ENCODE measurements around the gene GPS1. TPM values are rescaled to one million over a fixed set of nuclear protein-coding genes. Genes with fewer than 3 reads are reported as not detected.
"Not testable (repeated sequence)": the region's sequence is repeated elsewhere in the genome, so short reads cannot be mapped to it uniquely, and the experiment has no call there.

Gene GPS1
- total RNA-seq, 1 donor from 2014 or later, result 64.7 TPM

DNA sequence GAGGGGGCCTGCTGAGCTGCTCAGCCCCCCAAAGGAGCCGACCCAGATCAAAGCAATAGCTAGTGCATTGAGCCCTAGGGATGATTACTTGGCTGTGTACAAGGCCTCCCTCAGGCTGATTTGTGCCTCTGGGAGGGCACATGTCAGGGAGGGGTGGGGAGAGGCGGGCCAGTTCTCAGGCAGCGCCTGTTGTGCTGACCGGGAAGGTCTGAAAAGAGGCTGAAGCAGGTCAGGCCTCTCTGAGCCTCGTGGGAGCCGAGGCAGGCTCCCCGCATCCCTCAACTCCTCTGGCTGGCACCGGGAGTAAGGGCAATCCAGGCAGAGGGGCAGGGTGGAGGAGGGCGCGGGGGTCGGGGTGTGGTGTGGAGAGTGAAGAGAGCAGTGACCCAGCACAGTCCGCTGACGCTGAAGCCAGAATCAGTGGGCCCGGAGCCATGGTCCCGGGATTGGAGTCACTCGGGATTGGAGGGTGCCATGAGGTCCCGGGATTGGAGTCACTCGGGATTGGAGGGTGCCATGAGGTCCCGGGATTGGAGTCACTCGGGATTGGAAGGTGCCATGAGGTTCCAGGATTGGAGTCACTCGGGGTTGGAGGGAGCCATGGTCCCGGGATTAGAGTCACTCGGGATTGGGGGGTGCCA, 17.2 kb upstream of the GPS1 start:
- Histone ChIP-seq H3K36me3 (ENCODE audit: control insufficient read depth in 3 of 3, insufficient read depth in 3 of 3, low read length in 3 of 3) (peaks cover 0 to 8% (median 7%) of the 10 kb centered on the region in 3 donors), H3K4me1 (ENCODE audit: control insufficient read depth in 3 of 3, insufficient read depth in 3 of 3, low read length in 3 of 3) (peaks cover 17 to 45% (median 44%) of the 10 kb centered on the region in 3 donors), H3K27me3 (ENCODE audit: control insufficient read depth in 3 of 3, insufficient read depth in 3 of 3, low read length in 3 of 3) (peaks cover 6 to 18% (median 7%) of the 10 kb centered on the region in 3 donors), H3K9ac (ENCODE audit: low read depth in 1 of 3, low read length in 3 of 3) (peak overlapping the region in 1 of 3 donors; percentile 3), H3K9me3 (ENCODE audit: control insufficient read depth in 3 of 3, low read length in 3 of 3) (no peaks in the 10 kb centered on the region), H3K4me3 (ENCODE audit: low read length in 3 of 3) (no peak overlapping the region), H3K27ac (ENCODE audit: low read depth, low read length) (no peak overlapping the region)

DNA sequence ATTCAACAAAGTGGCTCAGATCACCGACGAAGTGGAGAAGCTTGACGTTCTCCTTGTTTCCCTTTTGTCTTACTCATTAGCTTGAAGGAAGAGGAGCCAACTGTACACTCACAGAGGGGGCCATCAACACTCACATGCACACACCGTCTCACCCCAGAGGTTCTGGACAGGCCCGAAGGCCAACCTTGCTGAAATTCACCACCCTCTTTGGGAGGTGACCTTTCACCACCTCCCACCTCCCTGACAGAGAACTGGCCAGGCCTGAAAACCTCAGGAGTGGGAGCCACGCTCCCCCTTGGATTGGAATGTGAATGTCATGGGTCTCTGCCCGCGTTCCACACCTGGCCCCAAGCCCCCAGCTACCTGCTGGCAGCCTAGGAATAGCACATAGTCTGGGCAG, 16.2 kb upstream of the GPS1 start:
- peaks cover 14 to 35% (median 34%) of the 10 kb centered on the region in 3 donors for H3K4me1 ChIP-seq (ENCODE audit: control insufficient read depth in 3 of 3, insufficient read depth in 3 of 3, low read length in 3 of 3)
- peaks cover 0 to 8% (median 7%) of the 10 kb centered on the region in 3 donors for H3K36me3 ChIP-seq (ENCODE audit: control insufficient read depth in 3 of 3, insufficient read depth in 3 of 3, low read length in 3 of 3)
- peaks cover 6 to 18% (median 7%) of the 10 kb centered on the region in 3 donors for H3K27me3 ChIP-seq (ENCODE audit: control insufficient read depth in 3 of 3, insufficient read depth in 3 of 3, low read length in 3 of 3)
- H3K4me3 ChIP-seq (ENCODE audit: low read length in 3 of 3), result peak overlapping the region in 1 of 3 donors; percentile 88
- H3K9me3 ChIP-seq (ENCODE audit: control insufficient read depth in 3 of 3, low read length in 3 of 3), result no peaks in the 10 kb centered on the region
- peak overlapping the region; percentile 51 to 93 (median 92) for H3K9ac ChIP-seq (ENCODE audit: low read depth in 1 of 3, low read length in 3 of 3)
- H3K27ac ChIP-seq (ENCODE audit: low read depth, low read length), result no peak overlapping the region

DNA sequence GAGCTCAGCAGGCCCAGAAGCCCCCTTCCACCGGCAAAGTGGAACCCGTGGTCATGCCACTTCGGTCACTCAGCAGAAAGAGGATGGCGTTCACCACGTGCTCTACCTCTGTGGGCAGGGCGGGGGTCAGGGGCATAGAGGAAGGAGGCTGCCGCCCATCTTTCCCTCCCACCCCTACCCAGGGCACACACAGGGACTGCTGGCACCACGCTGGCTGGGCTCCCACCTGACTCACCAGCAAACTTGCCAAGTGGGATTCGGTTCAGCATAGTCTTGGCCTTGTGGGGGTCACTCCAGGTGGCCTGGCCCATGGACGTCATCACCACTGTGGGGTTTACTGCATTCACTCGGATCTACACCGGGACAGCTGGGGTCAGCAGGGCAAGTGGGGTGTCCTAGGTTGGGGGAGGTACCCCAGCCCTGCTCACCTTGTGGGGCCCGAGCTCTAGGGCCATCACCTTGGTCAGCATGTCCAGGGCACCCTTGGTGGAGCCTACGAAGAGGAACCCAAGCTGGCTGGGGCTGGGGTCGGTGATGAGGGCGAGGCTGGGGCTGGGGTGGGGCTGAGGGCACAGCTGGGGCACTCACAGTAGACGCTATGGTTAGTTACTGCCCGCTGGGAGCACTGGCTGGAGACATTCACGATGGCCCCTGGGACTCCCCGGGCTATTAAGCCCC, 15.6 kb upstream of the GPS1 start:
- Histone ChIP-seq H3K27me3 (ENCODE audit: control insufficient read depth in 3 of 3, insufficient read depth in 3 of 3, low read length in 3 of 3) (peaks cover 6 to 18% (median 7%) of the 10 kb centered on the region in 3 donors), H3K4me3 (ENCODE audit: low read length in 3 of 3) (peak overlapping the region; percentile 78 to 91 (median 88)), H3K9me3 (ENCODE audit: control insufficient read depth in 3 of 3, low read length in 3 of 3) (no peaks in the 10 kb centered on the region), H3K36me3 (ENCODE audit: control insufficient read depth in 3 of 3, insufficient read depth in 3 of 3, low read length in 3 of 3) (peaks cover 0 to 8% (median 7%) of the 10 kb centered on the region in 3 donors), H3K4me1 (ENCODE audit: control insufficient read depth in 3 of 3, insufficient read depth in 3 of 3, low read length in 3 of 3) (peaks cover 14 to 29% (median 28%) of the 10 kb centered on the region in 3 donors), H3K27ac (ENCODE audit: low read depth, low read length) (peak overlapping the region; percentile 96), H3K9ac (ENCODE audit: low read depth in 1 of 3, low read length in 3 of 3) (peak overlapping the region; percentile 73 to 93 (median 92))

DNA sequence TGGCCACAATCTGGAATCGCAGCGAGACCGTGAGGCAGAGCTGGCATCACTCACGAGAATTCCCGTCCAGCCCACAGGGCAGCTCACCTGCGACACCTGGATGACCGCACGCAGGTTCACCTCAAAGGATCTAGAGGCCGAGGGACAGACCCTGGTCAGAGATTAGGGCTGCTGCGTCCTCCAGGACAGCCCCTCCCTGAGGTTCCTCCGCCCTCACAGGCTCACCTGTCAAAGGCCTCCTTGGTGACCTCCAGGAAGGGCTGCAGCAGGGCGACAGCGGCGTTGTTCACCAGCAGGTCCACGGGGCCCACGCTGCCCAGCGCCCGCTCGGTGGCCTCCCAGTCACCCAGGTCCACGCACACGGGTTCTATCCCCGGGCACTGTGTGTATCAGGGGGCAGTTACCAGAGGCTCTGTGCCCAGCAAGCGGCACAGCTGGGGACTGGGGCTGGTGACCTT, 15.0 kb upstream of the GPS1 start:
- Histone ChIP-seq H3K4me3 (ENCODE audit: low read length in 3 of 3) (peak overlapping the region; percentile 78 to 91 (median 88)), H3K36me3 (ENCODE audit: control insufficient read depth in 3 of 3, insufficient read depth in 3 of 3, low read length in 3 of 3) (peaks cover 0 to 8% (median 7%) of the 10 kb centered on the region in 3 donors), H3K4me1 (ENCODE audit: control insufficient read depth in 3 of 3, insufficient read depth in 3 of 3, low read length in 3 of 3) (peaks cover 14 to 29% (median 28%) of the 10 kb centered on the region in 3 donors), H3K9me3 (ENCODE audit: control insufficient read depth in 3 of 3, low read length in 3 of 3) (no peaks in the 10 kb centered on the region), H3K27ac (ENCODE audit: low read depth, low read length) (peak overlapping the region; percentile 96), H3K27me3 (ENCODE audit: control insufficient read depth in 3 of 3, insufficient read depth in 3 of 3, low read length in 3 of 3) (peaks cover 6 to 18% (median 7%) of the 10 kb centered on the region in 3 donors), H3K9ac (ENCODE audit: low read depth in 1 of 3, low read length in 3 of 3) (peak overlapping the region; percentile 73 to 93 (median 92))

DNA sequence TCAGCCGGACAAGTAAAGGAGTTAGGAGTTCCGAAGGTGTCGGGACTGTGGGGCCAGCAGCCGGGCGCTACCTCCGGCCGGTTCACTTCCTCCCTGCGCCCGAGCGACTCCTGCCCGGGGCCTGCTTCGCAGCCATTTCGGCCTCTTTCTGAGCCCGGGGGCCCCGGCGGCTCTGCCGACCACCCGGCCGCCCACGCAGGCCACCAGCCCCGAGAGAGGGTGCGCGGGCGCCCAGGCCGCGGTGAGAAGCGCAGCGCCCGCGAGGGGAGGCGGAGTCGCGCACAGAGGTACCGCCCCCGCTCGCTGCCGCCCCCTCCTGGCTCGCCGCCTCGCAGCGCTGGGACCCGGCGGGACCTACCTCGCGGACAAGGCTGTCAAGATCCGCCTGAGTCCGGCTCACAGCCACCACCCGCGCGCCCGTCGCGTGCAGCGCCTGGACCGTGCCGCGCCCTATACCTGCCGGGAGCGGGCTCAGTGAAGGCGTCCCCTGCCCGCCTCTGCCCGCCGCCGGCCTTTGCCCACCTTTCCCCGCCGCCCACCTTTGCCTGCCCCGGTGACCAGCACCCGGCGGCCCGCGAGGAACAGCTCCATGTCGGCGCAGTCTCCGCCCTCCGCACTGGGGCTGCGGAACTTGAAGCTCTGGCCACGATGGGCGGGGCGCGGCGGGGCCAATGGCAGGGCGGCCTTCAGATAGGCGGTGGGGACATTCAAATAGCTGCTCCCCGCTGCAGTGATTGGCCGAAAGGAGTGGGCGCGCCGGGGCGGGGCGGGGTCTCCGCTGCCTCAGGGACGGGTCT, 14.4 kb upstream of the GPS1 start, which contains the start of gene DCXR:
Gene DCXR (minus strand): TSS at position 606 of the 797 bp plus-strand sequence. CDS start 15 bp downstream, at position 591.
- Histone ChIP-seq H3K27ac (ENCODE audit: low read depth, low read length) (peak within 1 kb of the TSS; percentile 96), H3K9ac (ENCODE audit: low read depth in 1 of 3, low read length in 3 of 3) (peak within 1 kb of the TSS; percentile 73 to 93 (median 92)), H3K4me3 (ENCODE audit: low read length in 3 of 3) (peak within 1 kb of the TSS; percentile 78 to 91 (median 88)), H3K9me3 (ENCODE audit: control insufficient read depth in 3 of 3, low read length in 3 of 3) (no peaks in the 10 kb centered on the region), H3K4me1 (ENCODE audit: control insufficient read depth in 3 of 3, insufficient read depth in 3 of 3, low read length in 3 of 3) (peaks cover 14 to 26% (median 24%) of the 10 kb centered on the region in 3 donors), H3K36me3 (ENCODE audit: control insufficient read depth in 3 of 3, insufficient read depth in 3 of 3, low read length in 3 of 3) (peaks cover 0 to 8% (median 7%) of the 10 kb centered on the region in 3 donors), H3K27me3 (ENCODE audit: control insufficient read depth in 3 of 3, insufficient read depth in 3 of 3, low read length in 3 of 3) (peaks cover 3 to 14% (median 5%) of the 10 kb centered on the region in 3 donors)

DNA sequence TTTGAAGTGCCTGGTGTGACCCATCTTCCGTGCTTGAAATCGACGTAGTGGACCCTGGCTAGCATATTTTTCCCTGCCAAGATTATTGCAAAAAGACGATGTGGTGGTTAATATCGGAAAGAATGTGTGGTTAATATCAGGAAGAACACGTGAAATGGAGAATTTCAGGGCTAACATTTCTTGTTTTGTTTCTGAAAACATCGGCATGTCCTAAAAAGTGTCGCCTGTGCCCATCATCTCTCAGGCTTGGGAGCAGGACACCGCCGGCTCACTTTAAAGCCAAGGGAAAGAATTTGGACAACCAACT, 13.9 kb upstream of the GPS1 start:
- peaks cover 14 to 24% (median 23%) of the 10 kb centered on the region in 3 donors for H3K4me1 ChIP-seq (ENCODE audit: control insufficient read depth in 3 of 3, insufficient read depth in 3 of 3, low read length in 3 of 3)
- H3K9ac ChIP-seq (ENCODE audit: low read depth in 1 of 3, low read length in 3 of 3), result peak overlapping the region; percentile 56 to 73 (median 59)
- H3K4me3 ChIP-seq (ENCODE audit: low read length in 3 of 3), result peak overlapping the region; percentile 64 to 91 (median 70)
- peak overlapping the region; percentile 96 for H3K27ac ChIP-seq (ENCODE audit: low read depth, low read length)
- H3K9me3 ChIP-seq (ENCODE audit: control insufficient read depth in 3 of 3, low read length in 3 of 3), result no peaks in the 10 kb centered on the region
- peaks cover 0 to 8% (median 7%) of the 10 kb centered on the region in 3 donors for H3K36me3 ChIP-seq (ENCODE audit: control insufficient read depth in 3 of 3, insufficient read depth in 3 of 3, low read length in 3 of 3)
- H3K27me3 ChIP-seq (ENCODE audit: control insufficient read depth in 3 of 3, insufficient read depth in 3 of 3, low read length in 3 of 3), result peaks cover 0 to 8% (median 0%) of the 10 kb centered on the region in 3 donors

DNA sequence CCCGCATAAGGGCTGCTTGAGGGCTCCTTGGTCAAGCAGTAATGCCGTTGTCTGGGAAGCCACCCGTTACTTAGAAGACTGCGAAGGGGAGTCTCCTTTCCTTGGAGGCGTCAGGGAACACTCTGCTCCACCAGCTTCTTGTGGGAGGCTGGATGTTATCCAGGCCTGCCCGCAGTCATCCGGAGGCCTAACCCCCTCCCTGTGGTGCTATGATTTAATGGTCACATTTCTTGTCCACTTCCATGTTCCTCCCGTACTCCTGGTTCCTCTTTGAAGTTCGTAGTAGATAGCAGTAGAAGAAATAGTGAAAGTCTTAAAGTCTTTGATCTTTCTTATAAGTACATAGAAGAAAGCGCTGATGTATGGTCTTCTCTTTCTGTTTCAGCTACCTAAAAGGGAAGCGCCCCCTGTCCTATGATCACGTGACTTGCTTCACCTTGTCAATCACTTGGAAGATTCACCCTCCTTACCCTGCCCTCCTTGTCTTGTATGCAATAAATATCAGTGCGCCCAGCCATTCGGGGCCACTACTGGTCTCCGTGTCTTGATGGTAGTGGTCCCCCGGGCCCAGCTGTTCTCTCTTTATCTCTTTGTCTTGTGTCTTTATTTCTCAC, 12.8 kb upstream of the GPS1 start:
- not testable (repeated sequence) for H3K36me3 ChIP-seq (ENCODE audit: control insufficient read depth in 3 of 3, insufficient read depth in 3 of 3, low read length in 3 of 3); H3K9ac ChIP-seq (ENCODE audit: low read depth in 1 of 3, low read length in 3 of 3); H3K27ac ChIP-seq (ENCODE audit: low read depth, low read length); H3K4me3 ChIP-seq (ENCODE audit: low read length in 3 of 3); H3K9me3 ChIP-seq (ENCODE audit: control insufficient read depth in 3 of 3, low read length in 3 of 3); H3K27me3 ChIP-seq (ENCODE audit: control insufficient read depth in 3 of 3, insufficient read depth in 3 of 3, low read length in 3 of 3)
- peaks cover 14 to 24% (median 23%) of the 10 kb centered on the region in 3 donors for H3K4me1 ChIP-seq (ENCODE audit: control insufficient read depth in 3 of 3, insufficient read depth in 3 of 3, low read length in 3 of 3)

DNA sequence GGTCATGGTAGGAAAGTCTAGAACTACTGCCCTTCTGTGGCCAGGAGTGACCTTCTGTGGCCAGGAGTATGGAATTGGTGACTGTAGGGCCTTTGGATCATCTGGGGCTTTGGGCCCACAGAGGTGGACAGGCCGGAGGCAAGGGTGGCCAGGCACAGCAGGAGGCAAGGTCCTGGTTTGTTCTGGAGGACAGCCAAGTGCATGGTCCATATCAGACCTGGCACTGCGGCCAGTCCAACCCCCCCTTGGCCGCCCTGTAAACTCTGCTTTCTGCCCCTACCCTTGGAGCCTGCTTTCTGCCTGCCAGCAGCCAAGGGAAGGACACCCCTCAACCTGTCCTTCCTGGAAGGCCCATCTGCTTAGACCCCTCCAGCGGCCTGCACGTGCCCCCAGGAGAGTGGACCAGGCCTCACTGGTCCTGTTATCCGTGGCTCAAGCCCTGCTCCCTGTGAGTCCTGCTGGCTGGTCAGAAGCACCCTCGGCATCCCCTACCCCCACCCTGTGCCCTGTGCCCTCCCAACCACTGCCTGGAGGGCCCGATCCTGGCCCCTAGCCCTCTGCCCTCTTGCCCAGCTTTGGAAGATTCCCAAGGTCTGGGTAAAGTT, 11.9 kb upstream of the GPS1 start:
- Histone ChIP-seq H3K4me3 (ENCODE audit: low read length in 3 of 3) (no peak overlapping the region), H3K4me1 (ENCODE audit: control insufficient read depth in 3 of 3, insufficient read depth in 3 of 3, low read length in 3 of 3) (peaks cover 14 to 24% (median 21%) of the 10 kb centered on the region in 3 donors), H3K9me3 (ENCODE audit: control insufficient read depth in 3 of 3, low read length in 3 of 3) (no peaks in the 10 kb centered on the region), H3K36me3 (ENCODE audit: control insufficient read depth in 3 of 3, insufficient read depth in 3 of 3, low read length in 3 of 3) (peaks cover 0 to 8% (median 7%) of the 10 kb centered on the region in 3 donors), H3K27ac (ENCODE audit: low read depth, low read length) (no peak overlapping the region), H3K27me3 (ENCODE audit: control insufficient read depth in 3 of 3, insufficient read depth in 3 of 3, low read length in 3 of 3) (no peaks in the 10 kb centered on the region), H3K9ac (ENCODE audit: low read depth in 1 of 3, low read length in 3 of 3) (no peak overlapping the region)
